ENCODE data around the gene RBMS1. TPM values are rescaled to one million over a fixed set of nuclear protein-coding genes. Genes with fewer than 3 reads are reported as not detected.

The RBMS1 gene
- total and polyA plus RNA-seq, 7 donors, result 8.4 to 43.2 (median 24.1) TPM

DNA sequence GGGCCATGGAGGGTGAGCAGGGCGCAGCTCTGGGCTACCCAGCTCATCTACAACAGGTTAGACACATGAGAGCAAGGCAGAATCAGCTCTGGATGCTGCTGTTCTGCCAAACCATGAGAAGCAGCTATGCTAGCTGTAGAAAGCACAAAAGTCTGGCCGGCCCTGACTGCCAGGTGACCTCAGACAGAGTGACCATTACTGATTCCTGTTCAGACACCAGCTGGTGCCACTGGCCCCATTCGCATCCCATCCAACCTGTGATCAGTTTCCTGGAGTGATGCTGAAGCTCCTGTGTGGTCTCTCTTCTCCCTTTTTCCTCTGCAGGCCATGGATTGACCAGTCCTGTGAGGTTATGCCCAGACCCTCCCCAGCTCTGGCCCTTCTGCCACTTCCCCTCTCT lies 14.3 kb downstream of the RBMS1 start:
- ATAC-seq, result peak in 3 of 4 donors; percentile 46 to 62 (median 51)
- WGBS, 3 donors, result 53 to 86% (median 66%) methylated on average over 3 of the region's 3 CpGs
- H3K27ac ChIP-seq, result no peak overlapping the region
- H3K9me3 ChIP-seq, result no peaks in the 10 kb centered on the region
- H3K4me3 ChIP-seq, result no peak overlapping the region
- no peaks in the 10 kb centered on the region for H3K36me3 ChIP-seq (ENCODE audit: insufficient read depth in 1 of 2, low read depth in 1 of 2)
- no peak for DNase-seq
- no peaks in the 10 kb centered on the region for H3K27me3 ChIP-seq (ENCODE audit: insufficient read depth in 3 of 3, low read length in 2 of 3)
- peaks cover 12% of the 10 kb centered on the region for H3K4me1 ChIP-seq
- TF ChIP-seq, protein P1, sequence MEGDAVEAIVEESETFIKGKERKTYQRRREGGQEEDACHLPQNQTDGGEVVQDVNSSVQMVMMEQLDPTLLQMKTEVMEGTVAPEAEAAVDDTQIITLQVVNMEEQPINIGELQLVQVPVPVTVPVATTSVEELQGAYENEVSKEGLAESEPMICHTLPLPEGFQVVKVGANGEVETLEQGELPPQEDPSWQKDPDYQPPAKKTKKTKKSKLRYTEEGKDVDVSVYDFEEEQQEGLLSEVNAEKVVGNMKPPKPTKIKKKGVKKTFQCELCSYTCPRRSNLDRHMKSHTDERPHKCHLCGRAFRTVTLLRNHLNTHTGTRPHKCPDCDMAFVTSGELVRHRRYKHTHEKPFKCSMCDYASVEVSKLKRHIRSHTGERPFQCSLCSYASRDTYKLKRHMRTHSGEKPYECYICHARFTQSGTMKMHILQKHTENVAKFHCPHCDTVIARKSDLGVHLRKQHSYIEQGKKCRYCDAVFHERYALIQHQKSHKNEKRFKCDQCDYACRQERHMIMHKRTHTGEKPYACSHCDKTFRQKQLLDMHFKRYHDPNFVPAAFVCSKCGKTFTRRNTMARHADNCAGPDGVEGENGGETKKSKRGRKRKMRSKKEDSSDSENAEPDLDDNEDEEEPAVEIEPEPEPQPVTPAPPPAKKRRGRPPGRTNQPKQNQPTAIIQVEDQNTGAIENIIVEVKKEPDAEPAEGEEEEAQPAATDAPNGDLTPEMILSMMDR (IDR thresholded peaks at IDR 0.05), result no peak
- intact Hi-C loops (cut with DNase I), result no loop called here

DNA sequence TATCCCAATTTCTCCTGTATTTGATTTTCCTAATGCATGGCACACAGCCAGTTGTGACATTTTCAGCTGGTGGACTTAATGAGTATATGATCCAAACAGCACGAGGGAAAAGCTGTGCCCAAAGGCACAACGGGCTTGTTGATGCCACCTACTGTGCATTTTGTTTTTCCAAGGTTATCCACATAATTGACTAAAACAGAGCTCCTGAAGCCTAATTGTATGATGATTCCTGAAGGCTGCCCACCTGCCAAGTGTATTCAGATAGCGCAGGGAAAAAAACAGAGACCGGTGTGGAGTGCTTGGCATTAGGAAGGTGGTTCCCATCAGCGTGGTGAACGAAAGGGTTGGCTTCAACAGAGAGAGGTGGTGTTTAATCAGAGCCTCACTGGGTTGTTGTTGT lies 14.9 kb downstream of the RBMS1 start:
- WGBS, 3 donors, result 63 to 76% (median 65%) methylated on average over 6 of the region's 6 CpGs
- DNase-seq (no peak), ATAC-seq (no peak)
- intact Hi-C loops (cut with DNase I), result no loop called here
- Histone ChIP-seq H3K27ac (no peak overlapping the region), H3K27me3 (ENCODE audit: insufficient read depth in 3 of 3, low read length in 2 of 3) (no peaks in the 10 kb centered on the region), H3K4me1 (peaks cover 15% of the 10 kb centered on the region), H3K9me3 (no peaks in the 10 kb centered on the region), H3K4me3 (no peak overlapping the region), H3K36me3 (ENCODE audit: insufficient read depth in 1 of 2, low read depth in 1 of 2) (no peaks in the 10 kb centered on the region)
- TF ChIP-seq, protein P1 (IDR thresholded peaks at IDR 0.05), result no peak

DNA sequence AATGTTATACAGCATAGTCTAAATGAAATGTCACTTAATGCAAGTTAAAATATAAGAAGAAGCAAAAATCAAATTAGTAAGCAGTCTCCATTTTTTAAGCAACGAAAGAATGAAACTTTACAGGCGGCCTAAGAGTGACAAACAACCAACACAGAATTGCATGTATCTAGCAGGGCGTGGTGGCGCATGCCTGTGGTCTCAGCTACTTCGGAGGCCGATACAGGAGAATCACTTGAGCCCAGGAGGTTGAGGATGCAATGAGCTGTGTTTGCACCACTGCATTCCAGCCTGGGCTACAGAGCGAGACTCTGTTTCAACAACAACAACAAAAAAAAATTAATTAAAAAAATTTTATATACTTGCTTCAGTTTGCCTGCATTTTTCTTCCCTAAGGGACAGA lies 16.6 kb downstream of the RBMS1 start:
- DNase-seq, result no peak
- Histone ChIP-seq H3K27ac (no peak overlapping the region), H3K27me3 (ENCODE audit: insufficient read depth in 3 of 3, low read length in 2 of 3) (no peaks in the 10 kb centered on the region), H3K36me3 (ENCODE audit: insufficient read depth in 1 of 2, low read depth in 1 of 2) (no peaks in the 10 kb centered on the region), H3K4me3 (no peak overlapping the region), H3K9me3 (no peaks in the 10 kb centered on the region), H3K4me1 (peaks cover 26% of the 10 kb centered on the region)
- TF ChIP-seq, protein P1 (IDR thresholded peaks at IDR 0.05), result no peak
- intact Hi-C loops (cut with DNase I), result no loop called here
- 95 to 98% (median 98%) methylated on average over 7 of the region's 7 CpGs for WGBS, 3 donors
- no peak for ATAC-seq

GRCh38 chr2:160474891-160475787 lies 18.5 kb downstream of the RBMS1 start:
- 78 to 91% (median 80%) methylated on average over 7 of the region's 7 CpGs for WGBS, 3 donors
- Histone ChIP-seq H3K27ac (no peak overlapping the region), H3K4me1 (peaks cover 43% of the 10 kb centered on the region), H3K36me3 (ENCODE audit: insufficient read depth in 1 of 2, low read depth in 1 of 2) (no peaks in the 10 kb centered on the region), H3K9me3 (no peaks in the 10 kb centered on the region), H3K27me3 (ENCODE audit: insufficient read depth in 3 of 3, low read length in 2 of 3) (no peaks in the 10 kb centered on the region), H3K4me3 (no peak overlapping the region)
- intact Hi-C loops (cut with DNase I), result no loop called here
- DNase-seq, result no peak
- ATAC-seq, result no peak
- TF ChIP-seq, protein P1 (IDR thresholded peaks at IDR 0.05), result no peak
